CD4-positive, alpha-beta T cell treated with Interleukin-4 for 1 hour (primary cell): ENCODE data around the gene PYGO1.

Experiments
- DNase-seq, 2 donors: peaks; one replicate each; pipeline ENCODE4 v3.0.0-alpha.2; 2020 to 2022

Gene PYGO1

GRCh38 chr15:55564347-55565145 lies 23.6 kb downstream of the PYGO1 start:
- DNase-seq = no peak

GRCh38 chr15:55562601-55563000 lies 25.5 kb downstream of the PYGO1 start:
- DNase-seq = no peak

GRCh38 chr15:55555089-55555488 lies 33.1 kb downstream of the PYGO1 start:
- no peak for DNase-seq

- no peak for DNase-seq
Measured at GRCh38 chr15:55552926-55553325, 35.2 kb downstream of the PYGO1 start.

- no peak for DNase-seq
Measured at GRCh38 chr15:55552451-55552850, 35.7 kb downstream of the PYGO1 start.

- DNase-seq = no peak
Measured at GRCh38 chr15:55549305-55549704, 38.8 kb downstream of the PYGO1 start.

GRCh38 chr15:55546718-55547117 lies 41.4 kb downstream of the PYGO1 start:
- DNase-seq = no peak

GRCh38 chr15:55535436-55535835 lies 52.7 kb downstream of the PYGO1 start:
- peak in 1 of 2 donors; percentile 36 for DNase-seq

- DNase-seq = no peak
Measured at GRCh38 chr15:55532944-55533343, 55.2 kb downstream of the PYGO1 start.

GRCh38 chr15:55530861-55531313 lies 57.3 kb downstream of the PYGO1 start:
- no peak for DNase-seq

- no peak for DNase-seq
Measured at GRCh38 chr15:55528812-55529211, 59.3 kb downstream of the PYGO1 start.

GRCh38 chr15:55527150-55527549 lies 61.0 kb downstream of the PYGO1 start:
- DNase-seq = no peak

GRCh38 chr15:55526559-55527036 lies 61.5 kb downstream of the PYGO1 start:
- peak in 1 of 2 donors; percentile 34 for DNase-seq

GRCh38 chr15:55522742-55523450 lies 65.2 kb downstream of the PYGO1 start:
- DNase-seq = no peak

GRCh38 chr15:55518641-55519040 lies 69.5 kb downstream of the PYGO1 start:
- DNase-seq = no peak

- no peak for DNase-seq
Measured at GRCh38 chr15:55518009-55518408, 70.1 kb downstream of the PYGO1 start.

- no peak for DNase-seq
Measured at GRCh38 chr15:55515991-55516776, 72.0 kb downstream of the PYGO1 start.

- no peak for DNase-seq
Measured at GRCh38 chr15:55515491-55515890, 72.7 kb downstream of the PYGO1 start.

- no peak for DNase-seq
Measured at GRCh38 chr15:55514414-55514850, 73.7 kb downstream of the PYGO1 start.

- DNase-seq = peak in 1 of 2 donors; percentile 6
Measured at GRCh38 chr15:55513621-55514413, 74.3 kb downstream of the PYGO1 start.

- DNase-seq = no peak
Measured at GRCh38 chr15:55513152-55513551, 75.0 kb downstream of the PYGO1 start.

GRCh38 chr15:55507567-55507966 lies 80.6 kb downstream of the PYGO1 start:
- DNase-seq = no peak
